ENCODE data around the gene GXYLT1.
"Not testable (repeated sequence)": the region's sequence is repeated elsewhere in the genome, so short reads cannot be mapped to it uniquely, and the experiment has no call there.

GXYLT1 gene

DNA sequence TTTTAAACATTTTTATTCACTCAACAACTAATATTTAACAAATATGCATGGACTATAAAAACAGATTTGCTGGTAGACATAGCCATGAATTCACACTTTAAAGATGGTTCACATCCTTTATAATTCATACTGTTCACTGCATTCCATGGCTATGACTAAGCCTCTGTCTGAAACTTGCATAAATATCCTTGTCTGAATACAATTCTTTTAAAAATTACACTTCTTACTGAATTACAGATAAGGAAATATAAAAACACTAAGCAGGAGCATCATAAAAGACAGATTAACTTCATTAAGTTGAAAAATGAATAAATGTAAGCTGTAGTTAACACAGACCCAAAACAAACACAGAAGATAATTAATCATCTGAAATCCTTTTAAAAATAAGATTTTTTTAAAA is 53.8 kb downstream of the GXYLT1 start:
- peaks cover 11% of the 10 kb centered on the region for H3K36me3 ChIP-seq (ENCODE audit: insufficient read depth, low read depth, low read length)
- no peak overlapping the region for H3K4me3 ChIP-seq (ENCODE audit: low read length)
- no peaks in the 10 kb centered on the region for H3K27me3 ChIP-seq (ENCODE audit: insufficient read depth, low read length)
- peaks cover 9% of the 10 kb centered on the region for H3K4me1 ChIP-seq (ENCODE audit: insufficient read depth, low read length)
- no peaks in the 10 kb centered on the region for H3K9me3 ChIP-seq (ENCODE audit: insufficient read depth, low read depth, low read length)
- H3K27ac ChIP-seq (ENCODE audit: low read length): no peak overlapping the region
- H3K9ac ChIP-seq (ENCODE audit: low read depth, low read length): no peak overlapping the region

DNA sequence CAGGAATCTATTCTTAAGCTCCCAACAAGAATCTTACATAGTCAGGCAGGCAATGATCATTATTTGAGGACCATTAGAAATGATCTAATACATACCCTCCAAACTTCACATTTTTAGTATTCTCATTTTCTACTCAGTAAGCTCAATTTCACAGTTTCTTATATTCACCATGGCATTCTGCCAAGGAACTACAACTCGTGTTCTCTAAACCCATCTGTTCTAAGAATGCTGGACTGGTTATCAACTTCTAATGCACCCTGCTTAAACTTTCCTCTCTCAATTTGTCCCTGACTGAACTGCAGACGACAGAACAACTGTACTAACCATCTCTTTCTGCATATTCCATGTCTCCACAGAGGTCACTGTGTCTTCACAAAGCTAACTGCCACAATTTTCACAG is 58.6 kb downstream of the GXYLT1 start:
- Histone ChIP-seq H3K4me1 (ENCODE audit: insufficient read depth, low read length) (peaks cover 9% of the 10 kb centered on the region), H3K4me3 (ENCODE audit: low read length) (no peak overlapping the region), H3K36me3 (ENCODE audit: insufficient read depth, low read depth, low read length) (peaks cover 9% of the 10 kb centered on the region; the same call in 1 of the 2 replicates), H3K9me3 (ENCODE audit: insufficient read depth, low read depth, low read length) (no peaks in the 10 kb centered on the region), H3K27me3 (ENCODE audit: insufficient read depth, low read length) (no peaks in the 10 kb centered on the region), H3K27ac (ENCODE audit: low read length) (no peak overlapping the region), H3K9ac (ENCODE audit: low read depth, low read length) (no peak overlapping the region)

DNA sequence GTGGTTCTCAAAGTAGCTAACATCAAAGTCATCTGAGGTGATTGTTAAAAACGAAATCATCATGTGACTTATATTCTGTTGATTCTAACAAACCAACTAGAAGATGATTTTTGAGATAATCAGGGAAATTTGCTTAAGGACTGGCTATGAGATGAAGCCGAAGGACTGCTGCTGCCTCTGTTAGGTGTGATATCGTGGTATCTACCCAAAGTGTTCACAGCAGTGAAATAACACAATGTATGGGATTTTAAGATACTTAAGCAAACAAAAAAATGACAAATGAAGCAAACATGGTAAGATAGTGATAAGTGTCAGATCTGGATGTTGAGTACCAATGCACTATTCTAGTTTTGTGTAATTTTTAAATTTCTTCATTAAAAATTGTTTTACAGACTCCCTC is 59.1 kb downstream of the GXYLT1 start:
- Histone ChIP-seq H3K27ac (ENCODE audit: low read length) (no peak overlapping the region), H3K27me3 (ENCODE audit: insufficient read depth, low read length) (no peaks in the 10 kb centered on the region), H3K36me3 (ENCODE audit: insufficient read depth, low read depth, low read length) (peaks cover 9% of the 10 kb centered on the region; the same call in 1 of the 2 replicates)

DNA sequence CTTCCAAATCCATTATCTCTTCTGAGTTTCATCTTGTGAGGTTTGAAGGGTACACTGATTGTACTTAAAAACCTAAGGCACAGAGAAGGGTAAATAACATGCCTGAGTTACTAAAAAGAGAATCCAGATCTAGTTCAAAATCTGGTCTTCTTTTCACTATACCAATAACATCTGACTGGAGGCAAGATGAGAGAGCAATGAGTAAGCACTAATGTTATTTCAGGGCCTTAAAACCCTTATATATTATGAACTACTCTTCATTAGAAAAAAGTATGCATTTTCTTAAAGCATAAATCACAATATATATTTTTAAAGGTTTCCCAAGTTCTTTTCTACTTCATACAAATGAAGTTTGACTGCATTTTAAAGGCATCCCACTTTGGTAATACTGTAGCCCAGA is 60.2 kb downstream of the GXYLT1 start:
- Histone ChIP-seq H3K4me1 (ENCODE audit: insufficient read depth, low read length) (peaks cover 3% of the 10 kb centered on the region; the same call in 1 of the 2 replicates), H3K9ac (ENCODE audit: low read depth, low read length) (no peak overlapping the region), H3K27ac (ENCODE audit: low read length) (no peak overlapping the region), H3K4me3 (ENCODE audit: low read length) (no peak overlapping the region), H3K27me3 (ENCODE audit: insufficient read depth, low read length) (no peaks in the 10 kb centered on the region), H3K36me3 (ENCODE audit: insufficient read depth, low read depth, low read length) (peaks cover 9% of the 10 kb centered on the region; the same call in 1 of the 2 replicates), H3K9me3 (ENCODE audit: insufficient read depth, low read depth, low read length) (no peaks in the 10 kb centered on the region)

More for the DNA sequence above, 59.1 kb downstream of the GXYLT1 start:
- H3K4me3 ChIP-seq (ENCODE audit: low read length): no peak overlapping the region
- no peak overlapping the region for H3K9ac ChIP-seq (ENCODE audit: low read depth, low read length)
- no peaks in the 10 kb centered on the region for H3K9me3 ChIP-seq (ENCODE audit: insufficient read depth, low read depth, low read length)
- H3K4me1 ChIP-seq (ENCODE audit: insufficient read depth, low read length): peaks cover 8% of the 10 kb centered on the region

DNA sequence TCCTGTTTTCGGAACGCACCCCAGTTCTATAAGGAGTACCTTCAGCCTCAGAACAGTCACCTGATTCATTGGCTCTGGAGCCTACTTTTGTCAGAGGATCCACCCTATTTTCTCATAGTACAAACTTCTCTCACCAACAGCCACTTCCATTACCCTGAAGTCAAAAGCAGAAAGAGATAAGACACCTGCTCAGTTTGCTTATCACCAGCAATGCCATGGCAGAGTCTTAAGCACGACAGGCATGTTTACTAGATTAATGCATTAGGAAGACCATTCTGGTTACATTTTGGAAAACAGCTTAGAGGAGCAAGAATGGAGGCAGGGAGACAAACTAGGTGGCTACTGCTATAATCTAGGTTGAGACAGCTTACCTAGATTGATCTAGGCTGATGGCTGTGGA is 67.7 kb downstream of the GXYLT1 start:
- Histone ChIP-seq H3K4me3 (ENCODE audit: low read length) (no peak overlapping the region), H3K27ac (ENCODE audit: low read length) (no peak overlapping the region), H3K4me1 (ENCODE audit: insufficient read depth, low read length) (no peaks in the 10 kb centered on the region)

DNA sequence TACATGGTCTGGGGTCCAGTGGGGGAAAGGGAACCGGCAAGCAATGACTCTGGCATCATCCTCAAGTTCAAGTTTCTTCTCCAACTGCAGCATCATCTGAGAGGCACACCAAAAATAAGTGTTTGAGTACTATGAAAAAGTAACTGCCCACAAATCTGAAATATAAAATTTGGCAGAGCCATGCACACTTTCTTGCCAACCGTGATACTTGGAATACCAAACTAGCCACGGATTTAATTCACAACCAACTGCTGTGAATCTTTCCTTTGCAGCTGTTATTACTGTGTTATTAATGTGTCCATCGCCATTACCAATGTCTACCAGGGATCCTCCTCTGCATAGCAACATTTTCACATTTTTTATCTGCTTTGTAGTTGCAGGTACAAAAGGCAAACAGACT is 74.6 kb downstream of the GXYLT1 start:
- Histone ChIP-seq H3K4me3 (ENCODE audit: low read length) (no peak overlapping the region), H3K9ac (ENCODE audit: low read depth, low read length) (no peak overlapping the region)

More for the DNA sequence above, 67.7 kb downstream of the GXYLT1 start:
- Histone ChIP-seq H3K27me3 (ENCODE audit: insufficient read depth, low read length) (no peaks in the 10 kb centered on the region), H3K36me3 (ENCODE audit: insufficient read depth, low read depth, low read length) (no peaks in the 10 kb centered on the region), H3K9me3 (ENCODE audit: insufficient read depth, low read depth, low read length) (peaks cover 11% of the 10 kb centered on the region), H3K9ac (ENCODE audit: low read depth, low read length) (no peak overlapping the region)

DNA sequence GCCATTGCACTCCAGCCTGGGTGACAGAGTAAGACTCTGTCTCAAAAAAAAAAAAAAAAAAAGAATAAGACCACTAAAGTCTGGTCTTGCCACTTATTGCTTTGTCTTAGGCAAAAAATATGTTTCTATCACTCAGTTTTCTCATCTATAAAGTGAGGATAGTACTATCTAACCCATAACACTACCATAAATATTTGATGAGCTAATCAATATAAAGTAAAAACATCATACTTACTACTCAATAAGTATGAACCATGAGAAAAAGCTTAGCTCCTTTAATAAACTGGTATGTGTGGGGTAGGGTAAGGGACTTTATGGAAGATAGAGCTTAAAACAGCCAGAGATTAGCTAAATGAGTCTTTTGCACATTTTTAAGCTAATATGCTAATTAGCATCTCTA is 85.5 kb downstream of the GXYLT1 start:
- Histone ChIP-seq H3K9ac (ENCODE audit: low read depth, low read length) (no peak overlapping the region), H3K9me3 (ENCODE audit: insufficient read depth, low read depth, low read length) (peaks cover 14% of the 10 kb centered on the region)

More for the DNA sequence above, 74.6 kb downstream of the GXYLT1 start:
- H3K9me3 ChIP-seq (ENCODE audit: insufficient read depth, low read depth, low read length): peaks cover 14% of the 10 kb centered on the region
- H3K4me1 ChIP-seq (ENCODE audit: insufficient read depth, low read length): no peaks in the 10 kb centered on the region
- H3K27me3 ChIP-seq (ENCODE audit: insufficient read depth, low read length): no peaks in the 10 kb centered on the region
- no peaks in the 10 kb centered on the region for H3K36me3 ChIP-seq (ENCODE audit: insufficient read depth, low read depth, low read length)
- no peak overlapping the region for H3K27ac ChIP-seq (ENCODE audit: low read length)

DNA sequence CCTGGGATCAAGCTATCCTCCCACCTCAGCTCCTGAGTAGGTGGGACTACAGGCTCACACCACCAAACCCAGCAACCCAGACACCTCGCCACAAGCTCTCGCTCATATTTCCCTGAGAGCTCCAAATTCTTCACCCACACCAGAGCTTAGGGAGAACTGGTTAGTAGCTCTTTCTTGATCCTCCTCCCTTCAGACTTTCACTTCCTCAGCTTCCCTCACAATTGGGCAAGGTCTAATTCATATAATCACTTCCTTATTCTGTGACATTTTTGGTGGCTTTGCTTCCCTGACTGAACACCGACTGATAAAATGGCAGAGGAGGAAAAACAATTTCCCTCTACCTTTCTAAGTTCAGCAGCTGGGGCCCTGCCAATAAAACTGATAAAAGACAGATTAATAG is 88.5 kb downstream of the GXYLT1 start:
- H3K27me3 ChIP-seq (ENCODE audit: insufficient read depth, low read length): no peaks in the 10 kb centered on the region
- no peaks in the 10 kb centered on the region; the same call in 1 of the 2 replicates for H3K9me3 ChIP-seq (ENCODE audit: insufficient read depth, low read depth, low read length)
- H3K4me3 ChIP-seq (ENCODE audit: low read length): no peak overlapping the region
- no peak overlapping the region for H3K9ac ChIP-seq (ENCODE audit: low read depth, low read length)
- H3K36me3 ChIP-seq (ENCODE audit: insufficient read depth, low read depth, low read length): no peaks in the 10 kb centered on the region
- H3K27ac ChIP-seq (ENCODE audit: low read length): no peak overlapping the region
- H3K4me1 ChIP-seq (ENCODE audit: insufficient read depth, low read length): no peaks in the 10 kb centered on the region

More for the DNA sequence above, 85.5 kb downstream of the GXYLT1 start:
- Histone ChIP-seq H3K36me3 (ENCODE audit: insufficient read depth, low read depth, low read length) (no peaks in the 10 kb centered on the region), H3K27ac (ENCODE audit: low read length) (no peak overlapping the region), H3K4me3 (ENCODE audit: low read length) (no peak overlapping the region), H3K4me1 (ENCODE audit: insufficient read depth, low read length) (no peaks in the 10 kb centered on the region), H3K27me3 (ENCODE audit: insufficient read depth, low read length) (no peaks in the 10 kb centered on the region)

DNA sequence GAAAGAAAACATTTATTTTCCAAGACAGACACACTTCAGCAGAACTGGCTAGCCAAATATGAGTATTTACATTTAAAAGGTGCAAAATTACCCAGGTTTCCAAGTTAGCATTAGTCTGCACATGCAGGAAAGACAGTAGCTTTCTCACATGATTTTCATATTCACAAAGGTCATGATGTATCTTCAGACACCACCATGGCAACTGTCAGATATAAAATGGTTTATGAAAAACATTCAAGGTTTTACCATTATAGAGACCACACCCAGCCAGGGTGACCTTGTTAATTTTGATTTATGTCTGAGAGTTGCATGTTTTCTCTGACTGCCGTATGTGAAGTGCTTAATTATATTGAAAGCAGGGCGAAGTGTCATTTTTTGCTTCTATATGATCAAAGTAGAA is 91.2 kb downstream of the GXYLT1 start:
- Histone ChIP-seq H3K4me3 (ENCODE audit: low read length) (no peak overlapping the region), H3K27me3 (ENCODE audit: insufficient read depth, low read length) (no peaks in the 10 kb centered on the region), H3K27ac (ENCODE audit: low read length) (no peak overlapping the region), H3K9ac (ENCODE audit: low read depth, low read length) (no peak overlapping the region), H3K9me3 (ENCODE audit: insufficient read depth, low read depth, low read length) (peaks cover 6% of the 10 kb centered on the region; the same call in 1 of the 2 replicates), H3K4me1 (ENCODE audit: insufficient read depth, low read length) (no peaks in the 10 kb centered on the region), H3K36me3 (ENCODE audit: insufficient read depth, low read depth, low read length) (0 out of 2 replicates have a peak, but pooled peaks cover 4% of the 10 kb centered on the region)

DNA sequence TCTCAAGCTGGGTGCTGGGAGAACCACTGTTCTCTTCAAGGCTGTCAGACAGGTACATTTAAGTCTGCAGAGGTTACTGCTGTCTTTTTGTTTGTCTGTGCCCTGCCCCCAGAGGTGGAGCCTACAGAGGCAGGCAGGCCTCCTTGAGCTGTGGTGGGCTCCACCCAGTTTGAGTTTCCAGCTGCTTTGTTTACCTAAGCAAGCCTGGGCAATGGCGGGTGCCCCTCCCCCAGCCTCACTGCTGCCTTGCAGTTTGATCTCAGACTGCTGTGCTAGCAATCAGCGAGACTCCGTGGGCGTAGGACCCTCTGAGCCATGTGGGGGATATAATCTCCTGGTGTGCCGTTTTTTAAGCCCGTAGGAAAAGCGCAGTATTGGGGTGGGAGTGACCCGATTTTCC is 95.7 kb downstream of the GXYLT1 start:
- not testable (repeated sequence) for H3K9me3 ChIP-seq (ENCODE audit: insufficient read depth, low read depth, low read length); H3K27me3 ChIP-seq (ENCODE audit: insufficient read depth, low read length); H3K36me3 ChIP-seq (ENCODE audit: insufficient read depth, low read depth, low read length); H3K4me1 ChIP-seq (ENCODE audit: insufficient read depth, low read length); H3K9ac ChIP-seq (ENCODE audit: low read depth, low read length); H3K4me3 ChIP-seq (ENCODE audit: low read length); H3K27ac ChIP-seq (ENCODE audit: low read length)

DNA sequence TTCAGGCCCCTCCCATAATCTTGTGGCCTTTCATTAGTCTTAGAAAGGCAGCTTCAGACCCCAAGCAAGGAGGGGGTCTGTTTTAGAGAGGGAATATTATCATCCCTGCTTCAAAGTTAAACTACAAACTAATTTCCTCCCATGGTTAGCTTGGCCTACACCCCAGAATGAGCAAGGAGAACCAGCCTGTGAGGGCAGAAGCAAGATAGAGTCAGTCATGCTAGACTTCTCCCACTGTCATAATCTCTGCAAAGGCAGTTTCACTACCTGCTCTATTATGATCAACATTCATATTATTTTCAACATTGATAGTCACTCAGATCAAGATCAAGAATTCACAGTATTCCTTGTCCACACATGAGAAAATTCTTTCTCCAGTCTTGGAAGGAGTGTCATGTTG is 105.1 kb downstream of the GXYLT1 start:
- H3K36me3 ChIP-seq (ENCODE audit: insufficient read depth, low read depth, low read length): no peaks in the 10 kb centered on the region
- no peak overlapping the region for H3K27ac ChIP-seq (ENCODE audit: low read length)
- H3K9me3 ChIP-seq (ENCODE audit: insufficient read depth, low read depth, low read length): no peaks in the 10 kb centered on the region
- no peak overlapping the region for H3K4me3 ChIP-seq (ENCODE audit: low read length)
- no peaks in the 10 kb centered on the region for H3K4me1 ChIP-seq (ENCODE audit: insufficient read depth, low read length)
- no peak overlapping the region for H3K9ac ChIP-seq (ENCODE audit: low read depth, low read length)
- H3K27me3 ChIP-seq (ENCODE audit: insufficient read depth, low read length): no peaks in the 10 kb centered on the region

DNA sequence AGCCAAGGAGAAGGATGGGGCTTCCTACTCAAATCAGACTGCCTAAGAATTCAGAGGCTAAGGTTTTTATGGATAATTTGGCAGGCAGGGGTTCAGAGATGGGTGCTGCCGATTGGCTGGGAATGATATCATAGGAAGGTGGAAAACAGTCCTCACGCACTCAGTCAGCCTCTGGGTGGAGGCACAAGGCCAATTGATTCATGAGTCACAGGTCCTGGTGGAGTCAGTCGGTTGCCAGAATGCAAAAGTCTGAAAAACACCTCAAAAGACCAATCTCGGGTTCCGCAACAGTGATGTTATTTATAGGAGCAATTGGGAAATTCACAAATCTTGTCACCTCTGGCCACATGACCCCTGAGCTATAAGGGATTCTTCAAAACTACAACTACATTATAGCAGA is 105.5 kb downstream of the GXYLT1 start:
- Histone ChIP-seq H3K4me3 (ENCODE audit: low read length) (no peak overlapping the region), H3K36me3 (ENCODE audit: insufficient read depth, low read depth, low read length) (no peaks in the 10 kb centered on the region), H3K9me3 (ENCODE audit: insufficient read depth, low read depth, low read length) (no peaks in the 10 kb centered on the region), H3K9ac (ENCODE audit: low read depth, low read length) (no peak overlapping the region), H3K27me3 (ENCODE audit: insufficient read depth, low read length) (no peaks in the 10 kb centered on the region), H3K4me1 (ENCODE audit: insufficient read depth, low read length) (no peaks in the 10 kb centered on the region), H3K27ac (ENCODE audit: low read length) (no peak overlapping the region)
